ENCODE data around the gene IPO11.
"Not testable (repeated sequence)": the region's sequence is repeated elsewhere in the genome, so short reads cannot be mapped to it uniquely, and the experiment has no call there.

The IPO11 gene

DNA sequence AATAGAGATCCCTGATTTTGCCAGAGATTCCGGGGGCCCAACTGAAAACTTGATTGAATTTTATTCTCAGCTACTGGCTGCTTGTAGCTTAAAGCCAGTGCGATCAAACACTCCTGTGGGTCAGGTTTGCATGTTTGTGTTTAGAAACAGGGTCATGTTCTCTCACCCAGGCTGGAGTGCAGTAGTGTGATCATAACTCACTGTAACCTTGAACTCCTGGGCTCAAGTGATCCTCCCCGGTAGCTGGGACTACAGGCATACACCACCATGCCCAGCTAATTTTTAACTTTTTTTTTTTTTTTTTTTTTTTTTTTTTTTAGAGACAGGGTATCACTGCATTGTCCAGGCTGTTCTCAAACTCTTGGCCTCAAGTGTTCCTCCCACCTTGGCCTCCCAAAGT, 232.7 kb downstream of the IPO11 start:
- DNase-seq (ENCODE audit: low read depth): no peak

DNA sequence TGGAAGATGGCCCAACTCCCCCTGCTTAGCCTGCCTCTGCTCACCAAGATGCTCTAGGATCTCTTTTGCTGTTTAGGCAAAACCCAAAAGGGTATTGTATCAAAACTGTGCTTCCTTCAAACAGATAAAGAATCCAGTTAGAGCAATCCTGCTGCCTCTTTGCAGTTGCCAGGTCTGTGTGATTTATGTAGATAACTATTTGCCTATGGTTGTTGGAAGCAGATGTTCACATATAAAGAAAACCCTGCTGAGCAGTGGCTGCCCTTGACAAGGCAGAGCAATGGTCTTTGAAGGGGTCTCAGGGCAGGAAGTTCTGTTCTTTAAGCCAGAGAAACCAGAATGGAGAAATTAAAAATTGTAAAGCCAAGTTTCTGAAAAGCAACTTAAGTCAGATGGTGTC, 234.7 kb downstream of the IPO11 start:
- no peak for DNase-seq (ENCODE audit: low read depth)

DNA sequence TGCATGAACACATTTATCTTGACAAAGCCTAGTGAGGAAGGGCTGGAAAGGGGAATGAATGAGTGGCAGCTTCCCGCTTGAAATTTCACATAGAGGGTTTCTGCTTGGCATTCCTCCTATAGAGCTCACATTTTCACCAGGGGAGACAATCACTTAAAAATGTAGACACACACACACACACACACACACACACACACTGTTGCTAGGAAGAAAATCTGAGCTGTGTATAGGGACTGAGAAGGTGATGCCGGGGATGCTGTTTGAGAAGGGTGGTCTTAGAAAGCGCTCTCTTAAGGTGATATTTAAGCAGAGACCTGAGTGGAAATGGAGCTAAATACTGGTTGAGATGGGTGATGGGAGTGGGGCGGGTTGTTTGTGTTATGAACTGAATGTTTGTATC, 236.5 kb downstream of the IPO11 start:
- DNase-seq (ENCODE audit: low read depth): no peak

DNA sequence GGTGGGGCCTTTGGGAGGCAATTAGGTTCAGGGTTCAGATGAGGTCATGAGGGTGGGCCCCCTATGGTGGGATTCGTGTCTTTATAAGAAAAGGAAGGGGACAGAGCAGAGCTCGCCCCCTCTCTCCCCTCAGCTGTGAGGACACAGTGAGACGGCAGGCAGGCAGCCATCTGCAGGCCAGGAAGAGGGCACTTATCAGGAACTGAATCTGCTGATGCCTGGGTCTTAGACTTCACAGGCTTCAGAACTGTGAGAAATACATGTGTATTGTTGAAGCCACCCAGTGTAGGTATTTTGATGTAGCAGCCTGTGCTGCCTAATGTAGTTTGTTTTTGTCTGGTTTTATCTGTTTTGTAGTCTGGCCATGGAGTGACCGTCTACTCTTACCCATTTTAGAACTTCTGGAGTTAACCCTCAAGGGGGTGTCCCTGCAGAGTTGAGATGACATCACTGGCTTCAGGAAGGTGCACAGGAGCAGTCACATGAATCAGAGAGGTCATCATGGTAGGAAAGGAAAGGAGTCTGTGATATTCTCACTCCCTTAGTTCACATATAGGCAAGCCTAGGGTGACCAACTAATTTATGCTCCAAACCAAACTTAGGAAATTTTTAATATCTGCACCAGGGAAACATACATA, 237.0 kb downstream of the IPO11 start:
- DNase-seq (ENCODE audit: low read depth): no peak

DNA sequence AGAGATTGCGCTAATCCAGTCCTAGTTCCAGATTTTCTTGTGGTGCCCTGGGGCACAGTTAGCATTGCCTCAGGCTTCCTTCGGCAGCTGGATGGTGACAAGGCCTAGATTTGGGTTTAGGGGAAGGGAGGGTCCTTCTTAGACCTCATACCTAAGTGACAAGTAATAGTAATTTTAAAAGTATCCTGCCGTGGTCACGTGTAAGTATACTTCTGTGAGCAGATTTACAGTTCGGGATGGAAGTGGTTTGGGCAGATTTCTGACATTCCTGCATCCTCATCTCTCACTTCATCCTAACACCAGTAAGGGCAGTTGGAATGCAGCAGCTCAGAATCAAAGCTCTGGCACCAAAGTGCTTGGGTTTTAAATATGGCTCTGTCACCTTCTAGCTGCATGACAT, 237.6 kb downstream of the IPO11 start:
- DNase-seq (ENCODE audit: low read depth): no peak

DNA sequence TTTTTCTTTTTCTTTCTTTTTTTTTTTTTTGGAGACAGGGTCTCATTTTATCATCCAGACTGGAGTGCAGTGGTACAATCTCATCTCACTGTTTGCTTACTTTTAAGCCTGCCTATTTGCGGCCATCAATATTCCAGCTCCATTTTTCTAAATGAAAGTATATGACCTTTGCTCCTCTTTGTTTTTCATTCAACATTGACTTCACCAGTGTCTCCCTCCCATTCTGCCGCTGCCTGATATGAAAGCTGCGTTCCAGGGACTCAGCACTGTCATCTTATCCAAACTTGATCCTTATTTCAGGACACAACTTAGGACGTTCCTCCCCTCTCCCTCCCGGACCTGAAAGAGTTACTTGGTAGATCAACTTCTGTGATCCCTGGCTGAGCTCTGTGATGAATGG, 239.7 kb downstream of the IPO11 start:
- no peak for DNase-seq (ENCODE audit: low read depth)

DNA sequence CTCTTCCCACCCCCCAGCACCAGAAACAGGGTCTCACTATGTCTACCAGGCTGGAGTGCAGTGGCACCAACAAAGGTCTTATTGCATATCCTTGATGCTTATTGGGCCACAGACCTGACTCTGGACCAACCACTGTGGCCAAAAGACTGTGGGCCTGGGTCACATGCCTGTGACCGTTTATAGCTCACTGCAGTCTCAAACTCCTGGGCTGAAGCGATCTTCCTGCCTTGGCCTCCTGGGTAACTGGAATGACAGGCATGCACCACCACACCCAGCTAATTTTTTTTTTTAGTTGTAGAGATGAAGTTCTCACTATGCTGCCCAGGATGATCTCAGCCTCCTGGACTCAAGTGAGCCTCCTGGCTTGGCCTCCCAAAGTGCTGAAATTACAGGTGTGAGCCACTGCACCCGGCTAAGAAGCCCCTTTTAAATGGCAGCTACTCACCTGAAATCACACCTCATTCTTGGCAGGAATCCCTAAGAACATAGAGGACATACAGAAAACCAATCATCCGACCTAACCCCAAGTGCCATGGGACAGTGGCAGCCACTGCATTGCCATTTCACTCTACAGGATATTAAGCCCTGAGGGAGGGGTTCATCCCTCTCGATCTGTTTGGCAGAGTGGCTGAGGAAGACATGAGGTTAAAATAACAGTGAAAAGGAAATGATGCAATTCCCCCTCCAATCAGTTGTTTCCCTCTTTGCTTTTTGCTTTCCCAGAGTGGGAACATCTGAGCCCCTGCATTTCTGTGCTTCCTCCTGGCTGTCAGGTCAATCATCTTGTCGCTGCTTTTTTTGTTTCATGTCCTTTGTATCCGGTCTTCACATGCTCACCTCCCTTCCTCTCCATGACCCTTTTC, 240.7 kb downstream of the IPO11 start:
- DNase-seq (ENCODE audit: low read depth): no peak

DNA sequence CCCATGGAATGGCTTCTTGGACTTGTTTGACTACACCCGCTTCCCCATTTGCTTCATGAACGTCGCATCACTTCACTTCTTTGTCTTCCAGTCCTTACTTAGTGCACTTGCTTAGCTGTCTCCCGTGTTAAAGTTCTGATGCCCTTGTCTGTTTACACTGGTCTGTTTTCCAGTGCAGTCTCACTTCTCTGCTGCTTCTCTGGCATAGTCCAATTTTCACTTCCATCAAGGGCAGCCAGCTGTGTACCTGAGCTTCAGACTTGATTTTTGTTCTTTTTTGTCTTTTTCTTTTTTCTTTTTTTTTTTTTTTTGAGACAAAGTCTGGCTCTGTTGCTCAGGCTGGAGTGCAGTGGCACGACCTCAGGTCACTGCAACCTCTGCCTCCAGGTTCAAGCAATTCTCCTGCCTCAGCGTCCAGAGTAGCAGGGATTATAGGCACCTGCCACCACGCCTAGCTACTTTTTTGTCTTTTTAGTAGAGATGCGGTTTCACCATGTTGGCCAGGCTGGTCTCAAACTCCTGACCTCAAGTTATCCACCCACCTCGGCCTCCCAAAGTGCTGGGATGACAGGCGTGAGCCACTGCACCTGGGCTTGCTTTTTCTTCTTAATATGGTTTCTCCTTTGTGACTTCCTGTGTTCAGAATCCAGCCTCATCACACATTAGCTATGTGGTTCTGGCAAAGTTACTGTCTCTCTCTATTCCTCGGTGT, 241.5 kb downstream of the IPO11 start:
- no peak for DNase-seq (ENCODE audit: low read depth)

DNA sequence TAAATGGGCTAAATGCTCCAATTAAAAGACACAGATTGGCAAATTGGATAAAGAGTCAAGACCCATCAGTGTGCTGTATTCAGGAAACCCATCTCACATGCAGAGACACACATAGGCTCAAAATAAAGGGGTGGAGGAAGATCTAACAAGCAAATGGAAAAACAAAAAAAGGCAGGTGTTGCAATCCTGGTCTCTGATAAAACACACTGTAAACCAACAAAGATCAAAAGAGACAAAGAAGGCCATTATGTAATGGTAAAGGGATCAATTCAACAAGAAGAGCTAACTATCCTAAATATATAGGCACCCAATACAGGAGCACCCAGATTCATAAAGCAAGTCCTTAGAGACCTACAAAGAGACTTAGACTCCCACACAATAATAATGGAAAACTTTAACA, 245.2 kb downstream of the IPO11 start:
- DNase-seq (ENCODE audit: low read depth): not testable (repeated sequence)

DNA sequence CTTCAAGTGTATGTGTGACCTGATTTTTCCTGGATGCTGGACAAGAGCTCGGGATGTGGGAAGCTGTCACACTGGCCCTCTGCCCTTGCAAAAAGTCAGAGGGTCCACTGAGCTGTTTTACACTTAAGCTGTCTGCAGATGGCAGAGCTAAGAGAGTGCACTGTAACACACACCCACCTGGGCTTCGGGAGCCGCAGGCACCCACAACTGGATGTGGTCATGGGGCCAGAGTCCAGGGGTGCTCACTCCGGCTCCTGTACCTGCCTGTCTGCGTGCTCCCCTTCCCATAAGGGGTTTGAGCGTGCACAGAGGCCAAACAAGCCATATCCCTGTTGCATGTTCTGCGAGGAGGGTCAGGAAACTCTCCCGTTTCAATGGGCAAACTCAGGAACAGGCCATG, 248.6 kb downstream of the IPO11 start:
- no peak for DNase-seq (ENCODE audit: low read depth)

DNA sequence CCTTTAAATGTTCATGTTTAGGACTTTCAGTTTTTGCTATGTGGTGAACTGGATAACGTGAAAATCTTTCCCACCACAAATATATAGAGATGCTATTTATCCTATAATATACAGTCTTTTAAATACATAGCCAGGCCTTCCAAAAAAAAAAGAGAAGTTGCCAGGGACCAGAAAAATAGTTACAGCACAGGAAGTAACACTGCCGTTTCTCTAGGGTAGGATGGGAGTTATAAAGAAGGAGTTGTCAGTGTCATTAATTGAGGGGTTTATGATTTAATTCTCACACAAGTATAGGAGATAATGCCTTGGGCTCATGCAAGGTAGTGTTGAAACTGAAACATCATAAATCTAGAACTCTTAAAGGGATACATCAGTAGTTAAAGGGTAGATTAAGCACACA, 250.0 kb downstream of the IPO11 start:
- no peak for DNase-seq (ENCODE audit: low read depth)

DNA sequence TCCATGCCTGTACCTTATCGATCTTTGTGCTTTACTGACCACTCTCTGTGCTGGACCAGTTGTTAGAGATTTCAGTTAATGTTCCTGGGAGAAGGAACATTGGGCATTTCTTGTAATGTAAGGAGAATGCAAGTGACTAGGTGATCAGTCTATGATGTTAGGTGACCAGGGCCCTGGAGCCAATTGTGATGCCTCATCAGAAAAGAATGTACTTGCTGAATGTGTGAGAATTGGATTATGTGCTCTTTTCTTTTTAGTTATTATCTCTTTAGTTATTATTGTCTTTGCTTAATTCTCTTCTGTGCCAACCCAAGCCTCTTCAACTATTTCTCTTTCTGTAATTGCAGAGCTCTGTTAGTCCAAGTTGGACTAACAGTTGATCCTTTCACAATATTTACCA, 258.9 kb downstream of the IPO11 start:
- DNase-seq (ENCODE audit: low read depth): no peak

DNA sequence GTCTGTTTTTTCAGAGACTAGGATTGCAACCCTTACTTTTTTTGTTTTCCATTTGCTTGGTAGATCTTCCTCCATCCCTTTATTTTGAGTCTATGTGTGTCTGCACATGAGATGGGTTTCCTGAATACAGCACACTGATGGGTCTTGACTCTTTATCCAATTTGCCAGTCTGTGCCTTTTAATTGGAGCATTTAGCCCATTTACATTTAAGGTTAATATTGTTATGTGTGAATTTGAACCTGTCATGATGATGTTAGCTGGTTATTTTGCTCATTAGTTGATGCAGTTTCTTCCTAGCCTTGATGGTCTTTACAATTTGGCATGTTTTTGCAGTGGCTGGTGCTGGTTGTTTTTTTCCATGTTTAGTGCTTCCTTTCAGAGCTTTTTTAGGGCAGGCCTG, 264.0 kb downstream of the IPO11 start:
- DNase-seq (ENCODE audit: low read depth): not testable (repeated sequence)
